Kidney tubule cell (primary cell): Measurements from ENCODE around the gene MYO1D.
A peak's percentile ranks its signal among the peaks of the same experiment; 100 is the strongest.
"Not testable (repeated sequence)": the region's sequence is repeated elsewhere in the genome, so short reads cannot be mapped to it uniquely, and the experiment has no call there.

Experiments used
- DNase-seq: peaks from one replicate; pipeline ENCODE4 v3.0.0-alpha.2; 2018; ENCODE audit warnings: low spot score

MYO1D gene

DNA sequence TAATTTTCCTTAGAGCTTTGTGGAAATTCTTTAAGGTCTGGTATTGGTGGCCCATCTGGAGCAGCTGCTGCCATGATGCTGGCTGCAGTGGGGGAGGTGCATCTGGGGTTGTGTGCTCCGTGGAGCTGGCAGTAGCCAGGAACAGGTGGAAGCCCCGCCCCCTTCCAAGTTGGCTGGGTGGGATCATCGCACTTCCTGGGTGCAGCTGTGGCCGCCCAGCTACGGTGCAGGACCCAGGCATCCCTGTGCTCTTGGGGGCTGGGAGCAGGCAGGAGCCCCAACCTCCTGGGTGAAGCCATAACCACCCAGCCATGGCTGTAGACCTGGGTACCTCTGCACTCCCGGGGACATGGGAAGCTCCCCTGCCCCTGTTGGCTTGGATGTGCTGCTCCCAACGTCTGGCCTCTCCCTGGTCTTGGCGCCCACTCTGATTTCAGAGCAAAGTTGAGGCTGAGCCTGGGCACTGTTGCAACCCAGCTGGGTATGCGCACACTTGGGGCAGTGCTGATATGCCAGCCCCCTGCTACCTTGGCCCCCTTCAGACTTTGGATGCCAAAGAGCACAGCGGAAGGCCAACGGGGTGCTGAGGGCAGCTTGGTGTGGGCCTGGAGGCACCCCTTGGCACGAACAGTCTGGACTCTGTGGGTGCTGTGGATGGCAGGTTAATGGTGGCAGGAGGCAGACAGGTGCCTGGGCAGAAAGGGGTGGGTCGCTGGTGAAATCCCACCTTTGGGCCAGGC lies 145.2 kb downstream of the MYO1D start:
- no peak for DNase-seq

DNA sequence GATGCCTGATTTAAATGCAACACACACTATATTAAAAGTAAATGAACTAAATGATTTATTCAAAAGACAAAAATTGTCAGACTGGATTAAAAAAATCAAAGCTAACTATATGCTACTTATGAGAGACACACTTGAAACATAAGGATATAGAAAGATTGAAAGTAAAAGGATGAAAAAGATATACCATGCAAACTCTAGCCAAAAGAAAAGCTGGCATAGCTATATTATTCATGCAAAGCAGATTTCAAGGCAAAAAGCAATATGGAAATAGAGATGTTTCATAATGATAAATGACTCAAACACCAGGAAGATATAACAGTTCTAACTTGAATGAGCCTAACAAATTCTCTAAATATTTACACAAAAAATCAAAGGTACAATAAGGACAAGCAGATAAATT lies 149.2 kb downstream of the MYO1D start:
- no peak for DNase-seq

DNA sequence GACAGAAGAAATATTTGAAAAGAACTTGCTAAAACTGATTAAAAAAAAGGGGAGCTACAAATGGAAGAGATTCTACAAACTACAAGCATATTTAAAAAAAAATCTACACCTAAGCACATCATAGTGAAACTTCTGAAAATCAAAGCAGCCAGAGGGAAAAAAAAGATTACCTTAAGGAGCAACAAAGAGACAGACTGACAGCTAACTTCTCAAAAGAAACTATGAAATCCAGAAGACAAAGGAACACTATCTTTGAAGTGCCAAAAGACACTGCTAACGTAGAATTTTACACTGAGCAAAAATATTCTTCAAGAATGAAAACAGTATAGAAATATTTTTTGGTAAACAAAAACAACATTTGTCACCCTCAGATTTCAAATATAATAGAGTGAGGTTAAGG lies 151.2 kb downstream of the MYO1D start:
- DNase-seq: no peak

DNA sequence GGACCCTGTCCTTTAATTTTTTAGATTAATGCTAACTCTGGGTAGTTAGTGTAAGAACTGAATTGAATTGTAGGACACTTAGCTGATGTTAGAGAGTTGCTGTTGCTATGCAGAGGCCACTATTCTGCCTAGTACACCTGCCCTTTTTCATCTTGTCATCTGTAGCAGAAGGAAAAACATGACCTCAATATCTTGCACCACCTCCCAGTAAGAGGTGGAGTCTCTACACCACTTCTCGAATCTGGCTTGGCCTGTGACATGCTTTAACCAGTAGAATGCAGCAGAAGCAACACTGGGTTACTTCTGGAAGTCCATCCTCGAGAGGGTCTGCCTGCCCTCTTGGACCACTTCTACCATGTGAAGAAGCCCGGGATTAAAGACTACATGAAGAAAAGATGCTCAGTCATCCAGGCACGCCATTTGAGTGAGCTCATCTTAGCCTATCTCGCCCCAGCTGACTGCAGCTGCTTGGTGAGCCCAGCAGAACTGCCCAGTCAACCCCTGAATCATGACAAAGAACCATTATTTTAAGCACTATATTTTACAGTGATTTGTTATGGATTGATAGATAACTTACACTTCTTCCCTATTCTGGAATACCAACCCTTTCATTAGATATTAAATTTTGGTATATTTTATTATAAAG lies 153.5 kb downstream of the MYO1D start:
- DNase-seq: peak; percentile 53

DNA sequence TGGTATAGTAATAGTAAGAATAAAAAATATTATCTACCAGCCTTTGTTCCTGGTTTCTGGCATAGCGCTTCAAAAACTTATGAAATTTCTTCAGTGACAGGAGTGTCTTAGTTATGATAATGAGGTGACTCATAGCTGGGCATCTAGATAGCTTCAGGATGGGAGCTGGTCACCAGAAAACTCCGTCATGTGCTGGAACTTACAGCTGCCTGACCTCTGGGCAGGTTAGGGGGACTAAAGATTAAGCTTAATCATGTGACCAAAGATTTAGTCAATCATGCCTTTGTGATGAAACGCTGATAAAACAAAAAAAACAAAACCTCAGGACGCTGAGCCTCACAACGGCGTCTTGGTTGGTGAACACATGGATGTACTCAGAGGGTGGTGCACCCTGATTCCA lies 154.2 kb downstream of the MYO1D start:
- DNase-seq: peak; percentile 50

DNA sequence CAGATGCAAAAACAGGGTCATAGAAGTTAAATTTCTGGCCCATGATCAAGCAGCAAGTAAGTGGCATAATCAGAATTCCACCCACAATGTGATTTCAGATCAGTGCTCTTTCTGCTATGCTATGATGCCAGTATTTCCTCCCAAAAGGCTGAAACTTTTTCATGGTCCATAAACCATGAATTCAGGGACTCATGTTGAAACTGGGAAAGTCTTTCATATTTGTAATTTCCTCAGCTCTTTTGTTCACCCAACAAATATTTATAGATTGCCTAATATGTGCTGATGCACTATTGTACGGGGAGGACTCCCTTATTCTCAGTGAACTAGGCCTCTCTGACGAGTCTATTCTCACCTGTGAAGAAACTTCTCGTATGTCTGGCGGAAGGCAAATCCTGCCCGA lies 156.3 kb downstream of the MYO1D start:
- peak; percentile 64 for DNase-seq

DNA sequence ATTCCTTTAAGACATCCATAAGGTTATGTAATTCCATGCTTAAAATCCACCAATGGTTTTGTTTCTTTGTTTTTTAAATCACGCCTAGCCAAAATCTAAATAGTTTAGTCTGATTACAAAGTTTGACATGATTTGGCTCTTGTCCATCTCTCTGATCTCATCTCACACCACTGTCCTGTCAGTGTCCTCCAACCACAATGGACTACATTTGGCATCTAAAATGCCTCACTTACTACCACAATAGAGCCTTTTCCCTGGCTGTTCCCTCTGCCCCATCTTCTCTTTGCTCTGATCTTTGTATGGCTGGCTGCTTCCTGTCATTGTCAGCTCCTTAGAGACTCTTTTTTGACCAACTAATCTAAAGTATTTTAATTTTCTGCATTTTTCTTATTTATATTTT lies 157.2 kb downstream of the MYO1D start:
- DNase-seq: no peak

DNA sequence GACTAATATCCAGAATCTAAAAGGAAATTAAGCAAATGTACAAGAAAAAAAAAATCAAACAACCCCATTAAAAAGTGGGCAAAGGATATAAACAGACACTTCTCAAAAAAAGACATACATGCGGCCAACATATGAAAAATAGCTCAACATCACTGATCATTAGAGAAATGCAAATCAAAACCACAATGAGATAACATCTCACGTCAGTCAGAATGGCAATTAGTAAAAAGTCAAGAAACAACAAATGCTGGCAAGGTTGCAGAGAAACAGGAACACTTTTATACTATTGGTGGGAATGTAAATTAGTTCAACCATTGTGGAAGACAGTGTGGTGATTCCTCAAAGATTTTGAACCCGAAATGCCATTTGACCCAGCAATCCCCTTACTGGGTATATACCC lies 162.0 kb downstream of the MYO1D start:
- not testable (repeated sequence) for DNase-seq

DNA sequence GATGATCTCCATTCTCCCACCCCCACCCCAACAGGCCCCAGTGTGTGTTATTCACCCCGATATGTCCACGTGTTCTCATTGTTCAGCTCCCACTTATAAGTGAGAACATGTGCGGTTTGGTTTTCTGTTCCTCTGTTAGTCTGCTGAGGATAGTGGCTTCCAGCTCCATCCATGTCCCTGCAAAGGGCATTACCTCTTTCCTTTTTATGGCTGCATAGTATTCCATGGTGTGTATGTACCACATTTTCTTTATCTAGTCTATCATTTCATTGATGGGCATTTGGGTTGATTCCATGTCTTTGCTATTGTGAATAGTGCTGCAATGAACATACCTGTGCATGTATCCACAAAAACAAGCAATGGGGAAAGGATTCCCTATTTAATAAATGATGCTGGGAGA lies 162.7 kb downstream of the MYO1D start:
- DNase-seq: not testable (repeated sequence)

DNA sequence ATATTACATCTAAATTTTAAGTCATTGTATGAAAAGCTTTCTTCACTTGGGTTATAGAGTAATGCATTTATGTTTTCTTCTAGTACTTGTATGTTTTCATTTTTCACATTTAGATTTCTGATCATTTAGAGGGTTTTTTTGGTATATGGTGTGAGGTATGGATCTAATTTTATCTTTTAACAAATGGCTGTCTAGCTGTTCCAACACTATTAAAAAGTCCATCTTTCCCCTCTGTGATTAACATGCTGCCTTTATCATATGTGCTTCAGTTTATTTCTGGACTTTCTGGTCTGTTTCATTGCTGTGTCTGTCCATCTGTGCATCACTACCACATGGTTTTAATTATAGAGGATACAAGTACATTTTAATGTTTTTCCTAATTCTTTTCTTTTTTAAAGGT lies 163.8 kb downstream of the MYO1D start:
- no peak for DNase-seq

DNA sequence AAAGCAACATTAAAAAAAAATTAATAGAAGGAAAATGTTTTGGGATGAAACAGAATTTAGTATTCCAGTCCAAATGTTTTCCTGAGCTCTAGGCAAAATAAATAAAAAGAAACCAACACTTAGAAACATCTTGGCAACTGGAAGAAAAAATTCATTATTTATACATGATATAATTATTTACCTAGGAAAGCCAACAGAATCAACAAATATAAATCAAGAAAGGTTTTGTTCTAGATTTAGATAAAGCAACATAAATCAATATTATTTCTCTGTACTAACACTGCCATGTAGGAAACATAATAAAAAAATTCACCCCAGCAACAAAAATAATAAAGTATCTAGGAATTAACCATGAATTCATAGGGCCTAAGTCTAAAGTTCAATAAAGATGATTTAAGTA lies 167.4 kb downstream of the MYO1D start:
- DNase-seq: no peak

DNA sequence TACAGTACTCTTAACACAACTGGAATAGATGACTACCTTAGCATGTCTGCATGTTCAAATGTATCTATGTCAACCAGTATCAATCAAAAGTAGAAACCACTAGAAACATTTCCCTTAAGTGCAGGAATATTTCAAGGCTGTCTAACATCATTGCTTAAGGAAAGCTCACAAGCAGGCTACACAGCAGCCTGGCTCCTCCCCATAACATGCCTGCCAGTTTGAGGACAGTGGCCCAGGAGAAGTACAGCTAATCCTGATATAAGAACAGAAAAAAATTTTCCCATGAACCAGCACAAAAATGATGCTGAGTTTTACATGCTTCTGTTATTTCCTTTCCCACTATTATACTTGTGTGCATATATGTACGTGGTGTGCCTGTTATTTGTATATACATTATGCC lies 175.1 kb downstream of the MYO1D start:
- no peak for DNase-seq

DNA sequence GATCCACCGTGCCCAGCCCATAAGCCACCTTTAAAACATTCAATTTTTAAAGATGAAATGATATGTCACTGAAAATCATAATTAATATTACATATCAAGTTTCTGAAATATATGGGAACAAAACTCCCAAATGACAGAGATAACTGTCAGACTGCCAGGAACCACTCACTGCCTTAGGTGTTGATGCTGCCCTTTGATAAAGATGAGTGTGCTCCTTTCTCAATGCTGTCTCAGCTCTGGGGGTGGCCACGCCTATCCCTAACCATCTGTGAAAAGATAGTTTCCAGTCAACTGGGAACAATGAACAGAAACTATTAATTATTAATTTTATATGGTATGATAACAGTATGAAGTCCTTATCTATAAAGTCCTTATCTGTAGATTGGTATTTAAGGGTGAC lies 177.7 kb downstream of the MYO1D start:
- DNase-seq: no peak

DNA sequence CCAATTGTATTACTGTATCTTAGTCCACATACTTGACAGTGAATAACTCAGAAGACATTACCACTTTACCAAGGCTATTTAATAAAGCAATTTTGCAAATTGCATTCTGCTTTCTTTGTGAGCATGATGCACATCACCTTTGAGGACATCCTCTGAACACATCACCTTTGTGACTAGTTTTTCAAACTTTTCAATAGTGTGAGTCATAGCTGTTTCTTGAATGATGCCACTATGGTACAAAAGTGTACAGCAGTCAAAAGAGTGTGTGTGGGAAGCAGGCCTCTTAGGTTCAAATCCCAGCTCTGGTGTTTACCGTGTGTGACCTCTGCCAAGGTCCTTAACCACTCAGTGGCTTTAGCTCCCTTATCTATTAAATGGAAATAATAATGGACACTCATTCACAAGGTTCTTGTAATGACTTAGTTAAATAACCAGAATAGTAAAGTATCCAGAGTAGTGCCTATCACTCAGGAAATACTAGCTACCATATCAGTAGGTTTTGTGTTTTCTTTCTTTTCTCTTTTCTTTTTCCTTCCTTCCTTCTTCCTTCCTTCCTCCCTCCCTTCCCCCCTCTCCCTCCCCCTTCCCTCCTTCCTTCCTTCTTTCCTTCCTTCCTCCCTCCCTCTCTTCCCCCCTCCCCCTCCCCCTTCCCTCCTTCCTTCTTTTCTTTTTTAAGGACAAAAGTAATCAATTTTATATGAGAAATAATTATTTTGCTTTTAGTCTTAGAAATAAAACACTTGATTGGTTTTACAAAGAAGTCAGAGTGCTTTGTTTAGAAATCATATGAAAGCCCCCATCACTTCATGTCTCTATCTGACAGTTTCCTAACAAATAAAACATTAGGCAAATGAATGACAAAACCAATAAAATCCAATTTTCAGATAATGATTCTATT lies 178.9 kb downstream of the MYO1D start:
- peak; percentile 56 for DNase-seq

DNA sequence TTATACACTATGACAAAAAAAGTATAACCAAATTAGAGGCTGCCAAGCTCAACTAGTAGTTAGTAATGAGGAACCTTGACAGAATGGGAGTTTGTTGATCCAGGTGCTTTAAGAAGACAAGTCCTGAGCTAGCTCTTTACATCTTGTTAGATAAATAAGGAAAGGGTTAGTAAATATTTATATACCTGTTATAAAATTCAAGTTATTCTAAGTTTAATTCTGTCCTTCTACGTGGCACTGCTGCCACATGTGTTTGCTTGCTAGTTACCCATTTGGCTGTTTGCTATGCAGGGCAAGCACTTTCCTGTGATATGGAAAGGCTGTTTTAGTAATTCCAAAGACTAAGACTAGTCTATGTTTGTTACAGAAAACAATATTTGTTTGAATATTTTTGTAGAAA lies 180.5 kb downstream of the MYO1D start:
- no peak for DNase-seq

DNA sequence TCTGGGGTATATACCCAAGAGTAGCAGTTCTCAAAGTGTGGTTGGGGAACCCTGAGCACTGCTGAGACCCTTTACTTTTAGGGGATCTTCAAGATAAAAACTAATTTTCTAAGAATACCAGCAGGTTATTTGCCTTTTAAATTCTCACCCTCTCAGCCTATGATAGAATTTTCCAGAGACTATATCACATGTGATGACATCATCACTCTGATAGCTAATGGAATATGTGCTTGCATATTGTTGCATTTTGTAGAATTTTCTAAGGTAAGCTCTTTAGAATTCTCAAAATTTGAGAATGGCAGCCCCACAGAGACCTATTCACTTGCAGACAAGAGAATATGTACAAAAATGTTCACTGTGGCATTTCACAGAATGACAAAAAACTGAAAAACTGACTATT lies 181.1 kb downstream of the MYO1D start:
- DNase-seq: no peak

DNA sequence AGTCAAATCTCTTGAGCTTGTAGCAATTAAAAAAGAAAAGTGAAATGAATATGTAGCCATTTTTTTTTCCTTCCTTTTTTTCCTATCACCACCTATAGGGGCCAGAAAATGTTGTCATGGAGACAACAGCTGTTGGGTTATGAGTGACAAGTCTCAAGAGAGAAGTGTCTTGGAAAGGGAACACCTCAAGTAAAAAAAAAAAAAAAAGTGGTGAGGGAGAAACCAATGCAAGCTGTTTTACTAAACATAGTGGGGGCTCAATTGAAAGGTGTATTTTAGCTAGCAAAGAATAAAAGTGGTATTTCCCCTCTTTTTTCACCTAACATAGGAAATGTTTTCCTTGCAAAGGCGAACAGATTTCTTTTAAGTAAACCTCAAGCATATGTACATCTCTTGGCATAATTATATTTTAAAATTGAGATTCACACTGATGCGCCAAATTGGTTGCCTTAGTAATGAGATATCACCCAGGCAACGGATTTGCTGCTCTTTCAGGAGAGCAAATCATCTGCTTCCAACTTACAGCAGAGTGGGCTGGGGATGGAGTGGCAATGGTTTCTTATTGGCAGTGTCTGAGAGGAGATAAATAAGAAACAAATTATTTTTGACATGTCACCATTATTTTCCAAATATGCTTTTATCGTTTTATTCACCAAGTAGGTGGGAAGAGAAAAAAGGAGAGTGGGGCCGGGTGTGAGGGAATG lies 183.6 kb downstream of the MYO1D start:
- no peak for DNase-seq

DNA sequence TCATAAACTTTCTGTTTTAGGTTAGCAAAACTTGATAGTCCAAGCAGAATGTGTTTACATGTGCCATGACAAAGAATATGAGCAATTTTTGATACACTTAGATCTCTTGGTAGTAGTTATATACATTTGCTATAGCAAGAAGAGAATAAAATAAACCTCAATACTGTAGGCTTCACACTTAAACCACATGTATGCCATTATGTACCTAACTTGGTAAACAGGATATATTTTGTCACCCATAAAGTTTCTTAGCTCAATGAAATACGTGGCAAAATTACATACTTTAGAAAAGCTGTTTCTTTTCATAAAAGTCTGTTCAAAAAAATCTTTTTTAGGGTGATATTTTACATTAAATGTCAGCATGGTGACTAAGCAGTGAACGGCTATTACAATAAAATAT lies 184.7 kb downstream of the MYO1D start:
- no peak for DNase-seq

DNA sequence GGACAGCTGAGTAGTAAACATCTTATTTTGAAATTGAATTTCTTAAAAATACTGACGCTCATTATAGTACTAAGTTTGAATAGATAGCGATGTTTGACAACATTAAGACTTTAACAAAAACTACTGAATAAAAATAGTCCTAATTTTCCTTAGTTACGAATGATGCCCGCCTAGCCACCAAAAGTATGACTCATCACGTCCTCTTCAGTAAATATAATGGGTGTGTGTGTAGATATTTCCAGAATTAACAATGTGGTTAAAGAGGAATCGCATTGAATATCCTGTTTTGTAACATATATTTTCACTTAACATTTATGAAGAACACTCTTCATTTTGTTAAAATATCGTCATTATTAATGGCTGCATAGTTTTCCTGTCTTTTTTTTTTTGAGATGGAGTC lies 187.6 kb downstream of the MYO1D start:
- DNase-seq: no peak

DNA sequence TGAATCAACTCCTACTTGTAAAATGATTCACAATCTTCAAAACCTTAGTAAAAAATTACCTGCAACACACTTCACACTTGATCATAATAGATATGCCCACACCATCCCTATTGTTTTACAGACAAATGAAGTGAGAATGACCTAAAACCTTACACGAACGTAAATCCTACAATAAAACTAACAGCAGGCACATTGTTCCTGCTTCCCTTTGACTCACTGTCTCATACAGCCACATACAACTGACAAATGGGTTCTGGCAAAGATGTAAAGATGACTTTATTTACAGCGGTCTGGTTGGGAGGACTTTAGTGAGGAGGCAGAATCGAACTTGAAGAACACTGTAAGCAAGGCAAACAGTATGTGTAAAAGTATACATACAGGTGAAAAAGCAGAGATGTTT lies 188.7 kb downstream of the MYO1D start:
- DNase-seq: peak; percentile 2

DNA sequence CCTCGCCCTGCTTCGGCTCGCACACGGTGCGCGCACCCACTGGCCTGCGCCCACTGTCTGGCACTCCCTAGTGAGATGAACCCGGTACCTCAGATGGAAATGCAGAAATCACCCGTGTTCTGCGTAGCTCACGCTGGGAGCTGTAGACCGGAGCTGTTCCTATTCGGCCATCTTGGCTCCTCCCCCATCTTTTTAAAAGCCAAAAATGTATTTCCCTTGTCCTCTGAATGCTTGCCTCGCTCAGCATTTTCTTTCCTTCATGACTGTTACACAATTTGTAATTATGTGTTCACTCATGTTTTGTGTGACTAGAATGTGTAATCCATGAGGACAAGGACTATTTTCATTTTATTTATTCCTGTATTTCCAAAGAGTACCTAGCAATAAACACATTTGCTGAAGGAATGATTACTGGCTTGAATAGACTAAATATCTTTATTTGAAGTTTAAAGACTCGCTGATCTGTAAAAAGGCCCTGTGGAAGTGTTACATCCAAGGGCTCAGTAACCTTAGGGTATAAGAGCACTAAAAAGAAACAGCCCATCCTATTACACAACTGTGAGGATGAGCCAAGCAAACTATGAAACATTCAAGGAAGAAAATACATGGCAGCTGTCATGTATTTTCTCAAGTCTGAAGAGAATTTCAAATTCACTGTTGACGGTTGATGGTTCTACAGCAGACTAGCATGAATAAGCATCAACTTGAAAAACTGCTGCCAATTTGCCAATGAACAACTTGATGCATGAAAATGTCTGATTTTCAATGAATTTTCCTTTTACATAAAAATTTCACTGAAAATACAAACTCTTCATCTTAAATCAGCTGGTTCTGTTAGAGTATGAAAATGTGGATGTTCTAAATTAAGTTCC lies 192.6 kb downstream of the MYO1D start:
- no peak for DNase-seq
